ENCODE data around the gene NUP58. TPM values are rescaled to one million over a fixed set of nuclear protein-coding genes. Genes with fewer than 3 reads are reported as not detected.

NUP58 gene
- total and polyA plus RNA-seq, 10 of the 15 experiments (the other 5 are each of a cell fraction or from before 2014, with no cell fraction given): 12.1 to 78.0 (median 48.9) TPM

GRCh38 chr13:25347151-25347550 is 45.7 kb downstream of the NUP58 start (continued):
- TF ChIP-seq, protein P1, sequence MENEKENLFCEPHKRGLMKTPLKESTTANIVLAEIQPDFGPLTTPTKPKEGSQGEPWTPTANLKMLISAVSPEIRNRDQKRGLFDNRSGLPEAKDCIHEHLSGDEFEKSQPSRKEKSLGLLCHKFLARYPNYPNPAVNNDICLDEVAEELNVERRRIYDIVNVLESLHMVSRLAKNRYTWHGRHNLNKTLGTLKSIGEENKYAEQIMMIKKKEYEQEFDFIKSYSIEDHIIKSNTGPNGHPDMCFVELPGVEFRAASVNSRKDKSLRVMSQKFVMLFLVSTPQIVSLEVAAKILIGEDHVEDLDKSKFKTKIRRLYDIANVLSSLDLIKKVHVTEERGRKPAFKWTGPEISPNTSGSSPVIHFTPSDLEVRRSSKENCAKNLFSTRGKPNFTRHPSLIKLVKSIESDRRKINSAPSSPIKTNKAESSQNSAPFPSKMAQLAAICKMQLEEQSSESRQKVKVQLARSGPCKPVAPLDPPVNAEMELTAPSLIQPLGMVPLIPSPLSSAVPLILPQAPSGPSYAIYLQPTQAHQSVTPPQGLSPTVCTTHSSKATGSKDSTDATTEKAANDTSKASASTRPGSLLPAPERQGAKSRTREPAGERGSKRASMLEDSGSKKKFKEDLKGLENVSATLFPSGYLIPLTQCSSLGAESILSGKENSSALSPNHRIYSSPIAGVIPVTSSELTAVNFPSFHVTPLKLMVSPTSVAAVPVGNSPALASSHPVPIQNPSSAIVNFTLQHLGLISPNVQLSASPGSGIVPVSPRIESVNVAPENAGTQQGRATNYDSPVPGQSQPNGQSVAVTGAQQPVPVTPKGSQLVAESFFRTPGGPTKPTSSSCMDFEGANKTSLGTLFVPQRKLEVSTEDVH (IDR thresholded peaks at IDR 0.05; ENCODE audit: low read depth, partially characterized antibody): no peak
- TF ChIP-seq SMAD1 (IDR thresholded peaks at IDR 0.05; ENCODE audit: low read depth, partially characterized antibody): no peak

- Histone ChIP-seq H3K9ac (ENCODE audit: control insufficient read depth, insufficient read depth, low read length) (no peak overlapping the region), H3K4me1 (ENCODE audit: control insufficient read depth, insufficient read depth, low read length) (no peaks in the 10 kb centered on the region), H3K4me3 (no peak overlapping the region), H3K36me3 (ENCODE audit: control insufficient read depth in 2 of 2, insufficient read depth in 2 of 2, low read length in 1 of 2) (no peaks in the 10 kb centered on the region), H3K79me2 (ENCODE audit: control insufficient read depth, insufficient read depth, low read length) (no peaks in the 10 kb centered on the region), H3K27me3 (replicated peaks in 1 of 2; ENCODE audit: control insufficient read depth in 2 of 2, insufficient read depth in 2 of 2, low read length in 1 of 2) (no peaks in the 10 kb centered on the region), H2AFZ (ENCODE audit: control insufficient read depth, low read depth, low read length) (no peak overlapping the region), H3K4me2 (ENCODE audit: control insufficient read depth, insufficient read depth) (no peak overlapping the region), H3K9me3 (replicated peaks; ENCODE audit: control insufficient read depth, insufficient read depth, low read length) (no peaks in the 10 kb centered on the region), H4K20me1 (ENCODE audit: control insufficient read depth, insufficient read depth) (no peaks in the 10 kb centered on the region), H3K27ac (ENCODE audit: control insufficient read depth, insufficient read depth) (no peak overlapping the region)
- POLR2A ChIA-PET: no interaction called here
- RAD21 ChIA-PET (ENCODE audit: unreplicated experiment): no interaction called here
- intact Hi-C loops (cut with micrococcal nuclease; ENCODE audit: unreplicated experiment): no loop called here
- DNase-seq (ENCODE audit: low read depth, low spot score): no peak
- ATAC-seq: no peak
- no TSS peak for BruUV-seq (replicated peaks)
- SMC1A ChIA-PET (ENCODE audit: uncharacterized antibody, unreplicated experiment): no interaction called here
- no peak for FAIRE-seq
- CTCF ChIA-PET: no interaction called here
- 95% methylated on average over 1 of the region's 1 CpG for WGBS (ENCODE audit: insufficient coverage, insufficient replicate concordance, low lambda C conversion rate, missing lambda C conversion rate)
- in situ Hi-C loops (cut with MboI): no loop called here
- no peak for TF ChIP-seq STAT1 (conservative IDR thresholded peaks at IDR 0.05)
- TF ChIP-seq, protein P2, sequence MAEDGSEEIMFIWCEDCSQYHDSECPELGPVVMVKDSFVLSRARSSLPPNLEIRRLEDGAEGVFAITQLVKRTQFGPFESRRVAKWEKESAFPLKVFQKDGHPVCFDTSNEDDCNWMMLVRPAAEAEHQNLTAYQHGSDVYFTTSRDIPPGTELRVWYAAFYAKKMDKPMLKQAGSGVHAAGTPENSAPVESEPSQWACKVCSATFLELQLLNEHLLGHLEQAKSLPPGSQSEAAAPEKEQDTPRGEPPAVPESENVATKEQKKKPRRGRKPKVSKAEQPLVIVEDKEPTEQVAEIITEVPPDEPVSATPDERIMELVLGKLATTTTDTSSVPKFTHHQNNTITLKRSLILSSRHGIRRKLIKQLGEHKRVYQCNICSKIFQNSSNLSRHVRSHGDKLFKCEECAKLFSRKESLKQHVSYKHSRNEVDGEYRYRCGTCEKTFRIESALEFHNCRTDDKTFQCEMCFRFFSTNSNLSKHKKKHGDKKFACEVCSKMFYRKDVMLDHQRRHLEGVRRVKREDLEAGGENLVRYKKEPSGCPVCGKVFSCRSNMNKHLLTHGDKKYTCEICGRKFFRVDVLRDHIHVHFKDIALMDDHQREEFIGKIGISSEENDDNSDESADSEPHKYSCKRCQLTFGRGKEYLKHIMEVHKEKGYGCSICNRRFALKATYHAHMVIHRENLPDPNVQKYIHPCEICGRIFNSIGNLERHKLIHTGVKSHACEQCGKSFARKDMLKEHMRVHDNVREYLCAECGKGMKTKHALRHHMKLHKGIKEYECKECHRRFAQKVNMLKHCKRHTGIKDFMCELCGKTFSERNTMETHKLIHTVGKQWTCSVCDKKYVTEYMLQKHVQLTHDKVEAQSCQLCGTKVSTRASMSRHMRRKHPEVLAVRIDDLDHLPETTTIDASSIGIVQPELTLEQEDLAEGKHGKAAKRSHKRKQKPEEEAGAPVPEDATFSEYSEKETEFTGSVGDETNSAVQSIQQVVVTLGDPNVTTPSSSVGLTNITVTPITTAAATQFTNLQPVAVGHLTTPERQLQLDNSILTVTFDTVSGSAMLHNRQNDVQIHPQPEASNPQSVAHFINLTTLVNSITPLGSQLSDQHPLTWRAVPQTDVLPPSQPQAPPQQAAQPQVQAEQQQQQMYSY (CRISPR knock-in tag; IDR thresholded peaks at IDR 0.05): no peak
- no peak for TF ChIP-seq NKRF (conservative IDR thresholded peaks at IDR 0.05)
- TF ChIP-seq KAT2A (conservative IDR thresholded peaks at IDR 0.05; ENCODE audit: control insufficient read depth, low read depth, low read length): no peak
- no peak for TF ChIP-seq HDAC6 (IDR thresholded peaks at IDR 0.05; ENCODE audit: unreplicated experiment)
- TF ChIP-seq KDM1A (IDR thresholded peaks at IDR 0.05; ENCODE audit: borderline replicate concordance): no peak
- no peak for TF ChIP-seq MAX (IDR thresholded peaks at IDR 0.05; ENCODE audit: low read depth, low read length)
- no peak for TF ChIP-seq EP300 (IDR thresholded peaks at IDR 0.05; ENCODE audit: borderline replicate concordance in 1 of 2, control insufficient read depth in 1 of 2, low read depth in 2 of 2, low read length in 2 of 2)
- TF ChIP-seq CHD2 (IDR thresholded peaks at IDR 0.05; ENCODE audit: borderline replicate concordance, low read depth, low read length): no peak
- no peak for TF ChIP-seq BHLHE40 (IDR thresholded peaks at IDR 0.05; ENCODE audit: borderline replicate concordance in 1 of 2, low read depth in 2 of 2, low read length in 1 of 2)
- no peak for TF ChIP-seq EED (IDR thresholded peaks at IDR 0.05; ENCODE audit: low read depth)
- TF ChIP-seq HDGF (IDR thresholded peaks at IDR 0.05): no peak
Observed at GRCh38 chr13:25351404-25351803, 50.0 kb downstream of the NUP58 start.

All from GM12878 (cell line).